GM23338 (cell line): ENCODE results near the gene KIAA2012. TPM values are rescaled to one million over a fixed set of nuclear protein-coding genes. Genes with fewer than 3 reads are reported as not detected.

Experiments used
- ATAC-seq: fragments of 200-7000 bp; cut with Tn5 transposase; 3 replicates; pipeline ENCODE4 v1.9.1; 2020
- DNase-seq: peaks from one replicate; pipeline ENCODE4 v3.0.0-alpha.2; 2015; ENCODE audit warnings: low spot score
- H2AFZ ChIP-seq: fragments of 200-600 bp; sonication (generic); 2 replicates; pipeline ENCODE4 v1.8.0; 2016; ENCODE audit warnings: antibody characterized with exemption, mild to moderate bottlenecking, moderate library complexity
- H3F3A ChIP-seq: fragments of 200-600 bp; sonication (generic); replicated peaks from 2 replicates; pipeline ENCODE4 v1.8.0; 2017; ENCODE audit warnings: antibody characterized with exemption, mixed run types, low read depth
- H3K27ac ChIP-seq: fragments of 200-600 bp; sonication (generic); 2 replicates; pipeline ENCODE4 v1.6.1; 2016; ENCODE audit warnings: low read depth
- H3K27me3 ChIP-seq: fragments of 200-600 bp; sonication (generic); 2 replicates; pipeline ENCODE4 v1.8.0; 2016; ENCODE audit warnings: mild to moderate bottlenecking, mixed run types, moderate library complexity; ENCODE audit not compliant: insufficient read depth
- H3K36me3 ChIP-seq: fragments of 200-600 bp; sonication (generic); 2 replicates; pipeline ENCODE4 v1.8.0; 2016; ENCODE audit warnings: mild to moderate bottlenecking; ENCODE audit not compliant: insufficient read depth
- H3K4me1 ChIP-seq: fragments of 200-600 bp; sonication (generic); 2 replicates; pipeline ENCODE4 v1.8.0; 2016; ENCODE audit warnings: mild to moderate bottlenecking, moderate library complexity; ENCODE audit not compliant: insufficient read depth
- H3K4me2 ChIP-seq: fragments of 200-600 bp; sonication (generic); 2 replicates; pipeline ENCODE4 v1.7.1; 2017; ENCODE audit warnings: mixed run types
- H3K4me3 ChIP-seq: fragments of 200-600 bp; sonication (generic); 2 replicates; pipeline ENCODE4 v1.6.1; 2016; ENCODE audit warnings: mixed run types
- H3K79me2 ChIP-seq: fragments of 200-600 bp; sonication (generic); replicated peaks from 2 replicates; pipeline ENCODE4 v1.8.0; 2017; ENCODE audit warnings: mild to moderate bottlenecking; ENCODE audit not compliant: insufficient read depth
- H3K9me2 ChIP-seq: fragments of 200-600 bp; sonication (generic); 2 replicates; pipeline ENCODE4 v1.8.0; 2017; ENCODE audit not compliant: insufficient read depth
- H4K20me1 ChIP-seq: fragments of 200-600 bp; sonication (generic); replicated peaks from 2 replicates; pipeline ENCODE4 v1.8.0; 2017; ENCODE audit warnings: mild to moderate bottlenecking; ENCODE audit not compliant: insufficient read depth
- H3K27ac Mint-ChIP-seq: 2 replicates; pipeline ENCODE4 v1.8.0; 2020; ENCODE audit warnings: inconsistent platforms, mild to moderate bottlenecking, moderate library complexity, mixed read lengths
- H3K27me3 Mint-ChIP-seq: 3 replicates; pipeline ENCODE4 v1.8.0; 2022; ENCODE audit warnings: low read depth, mild to moderate bottlenecking, moderate library complexity, mixed read lengths, inconsistent platforms; ENCODE audit not compliant: insufficient read depth, poor library complexity
- H3K36me3 Mint-ChIP-seq: 3 replicates; pipeline ENCODE4 v1.8.0; 2021; ENCODE audit warnings: low read depth, mild to moderate bottlenecking, inconsistent platforms, moderate library complexity, mixed read lengths
- H3K4me1 Mint-ChIP-seq: 3 replicates; pipeline ENCODE4 v1.8.0; 2020; ENCODE audit warnings: mild to moderate bottlenecking, inconsistent platforms, mixed read lengths
- H3K4me3 Mint-ChIP-seq: 3 replicates; pipeline ENCODE4 v1.8.0; 2021; ENCODE audit warnings: moderate library complexity, mild to moderate bottlenecking, inconsistent platforms, mixed read lengths
- H3K9me3 Mint-ChIP-seq: 3 replicates; pipeline ENCODE4 v1.8.0; 2020; ENCODE audit warnings: moderate library complexity, mild to moderate bottlenecking, inconsistent platforms, mixed read lengths
- CREB1 ChIP-seq: fragments of 250-450 bp; sonication (Bioruptor Pico); IDR thresholded peaks from 2 replicates; pipeline ENCODE4 v1.5.0; 2020; ENCODE audit warnings: low read depth, mild to moderate bottlenecking, moderate library complexity
- EZH2 ChIP-seq: fragments of 200-600 bp; sonication (generic); IDR thresholded peaks from one replicate; pipeline ENCODE4 v1.8.0; 2017; ENCODE audit warnings: antibody characterized with exemption, mild to moderate bottlenecking, low read depth; ENCODE audit not compliant: unreplicated experiment
- JUNB ChIP-seq: IDR thresholded peaks from one replicate; pipeline ENCODE4 v1.6.1; 2016; ENCODE audit warnings: antibody characterized with exemption; ENCODE audit not compliant: unreplicated experiment
- NANOG ChIP-seq: IDR thresholded peaks from 2 replicates; pipeline ENCODE4 v1.6.1; 2016; ENCODE audit warnings: antibody characterized with exemption, borderline replicate concordance
- POLR2AphosphoS5 ChIP-seq: IDR thresholded peaks from 2 replicates; pipeline ENCODE4 v1.6.1; 2016; ENCODE audit warnings: antibody characterized with exemption, low read depth
- STAT1 ChIP-seq: IDR thresholded peaks from one replicate; pipeline ENCODE4 v1.6.1; 2016; ENCODE audit warnings: antibody characterized with exemption; ENCODE audit not compliant: unreplicated experiment
- ZNF114 ChIP-seq: fragments of 250-450 bp; sonication (Bioruptor Pico); IDR thresholded peaks from 2 replicates; pipeline ENCODE4 v1.5.0; 2020; ENCODE audit warnings: mild to moderate bottlenecking, moderate library complexity
- ZNF331 ChIP-seq: fragments of 250-450 bp; sonication (Bioruptor Pico); IDR thresholded peaks from 2 replicates; pipeline ENCODE4 v1.5.0; 2020; ENCODE audit warnings: low read depth, mild to moderate bottlenecking, moderate library complexity
- polyA plus RNA-seq: library from polyadenylated mRNA; unstranded; fragments of >200 nt; fragmentation: Nextera tagmentation; extraction: Ambion mirVana; gene quantifications from 2 replicates; pipeline ENCODE4 v1.2.1, GENCODE V29; 2016
- total RNA-seq: library from RNA; depleted of rRNA; stranded (reverse); fragments of >200 nt; shearing (Covaris generic); gene quantifications from 2 replicates; pipeline ENCODE4 v1.2.3, GENCODE V29; 2014
- TF ChIP-seq, protein P1 (sequence below), 2 experiments: fragments of 200-600 bp in 1 of 2; sonication (generic) in 1 of 2; conservative IDR thresholded peaks; 2 replicates each; pipeline versions ENCODE4 v1.5.1 to v1.6.1; 2016 to 2017; ENCODE audit warnings: antibody characterized with exemption in 2 of 2, low read depth in 2 of 2, mild to moderate bottlenecking in 2 of 2, moderate library complexity in 1 of 2
- TF ChIP-seq, protein P2 (sequence below): fragments of 250-450 bp; sonication (Bioruptor Pico); IDR thresholded peaks from 2 replicates; pipeline ENCODE4 v1.5.0; 2020; ENCODE audit warnings: mild to moderate bottlenecking, moderate library complexity

Gene KIAA2012
- total and polyA plus RNA-seq, 2 experiments from 2014 or later, result 0.03 to 0.08 TPM

DNA sequence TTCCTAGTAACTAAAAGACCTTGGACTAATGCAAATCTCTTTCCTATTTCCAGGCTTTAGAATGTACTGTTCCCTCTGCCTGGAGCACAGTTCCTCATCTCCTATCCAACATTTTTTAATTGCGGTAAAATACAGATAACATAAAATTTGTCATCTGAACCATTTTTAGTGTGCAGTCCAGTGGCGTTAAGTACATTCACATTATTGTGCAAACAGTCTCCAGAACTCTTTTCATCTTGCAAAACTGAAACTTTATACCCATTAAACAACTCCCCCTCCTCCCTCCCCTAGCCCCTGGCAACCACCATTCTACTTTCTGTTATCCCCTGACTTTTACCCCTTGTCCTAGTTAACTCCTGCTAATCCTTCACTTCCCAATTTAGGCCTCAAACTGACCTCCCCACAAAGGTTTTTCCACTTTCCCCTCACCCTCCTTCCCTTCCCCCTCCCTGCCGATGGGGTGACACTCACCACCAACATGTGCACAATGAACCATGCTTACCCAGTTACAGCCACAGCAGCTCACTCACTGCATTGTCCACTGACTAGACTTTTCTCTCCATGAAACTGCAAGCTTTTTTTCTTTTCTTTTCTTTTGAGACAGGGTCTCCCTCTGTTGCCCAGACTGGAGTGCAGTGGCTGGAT, 54.8 kb downstream of the KIAA2012 start:
- H3K4me3 ChIP-seq, result no peak overlapping the region
- no peaks in the 10 kb centered on the region for H3K9me3 Mint-ChIP-seq
- no peaks in the 10 kb centered on the region; the same call in 1 of the 2 replicates for H3F3A ChIP-seq
- H3K27ac Mint-ChIP-seq, result no peak overlapping the region
- no peak overlapping the region for H3K27ac ChIP-seq
- no peaks in the 10 kb centered on the region for H3K36me3 ChIP-seq
- peaks cover 3% of the 10 kb centered on the region for H3K27me3 Mint-ChIP-seq
- no peaks in the 10 kb centered on the region for H3K9me2 ChIP-seq
- H2AFZ ChIP-seq, result peak overlapping the region; percentile 90; the same call in 1 of the 2 replicates
- no peaks in the 10 kb centered on the region for H3K27me3 ChIP-seq
- no peak overlapping the region for H3K4me3 Mint-ChIP-seq
- H3K4me2 ChIP-seq, result no peak overlapping the region
- H3K4me1 ChIP-seq, result peaks cover 14% of the 10 kb centered on the region
- no peak for ATAC-seq
- TF ChIP-seq, protein P1, sequence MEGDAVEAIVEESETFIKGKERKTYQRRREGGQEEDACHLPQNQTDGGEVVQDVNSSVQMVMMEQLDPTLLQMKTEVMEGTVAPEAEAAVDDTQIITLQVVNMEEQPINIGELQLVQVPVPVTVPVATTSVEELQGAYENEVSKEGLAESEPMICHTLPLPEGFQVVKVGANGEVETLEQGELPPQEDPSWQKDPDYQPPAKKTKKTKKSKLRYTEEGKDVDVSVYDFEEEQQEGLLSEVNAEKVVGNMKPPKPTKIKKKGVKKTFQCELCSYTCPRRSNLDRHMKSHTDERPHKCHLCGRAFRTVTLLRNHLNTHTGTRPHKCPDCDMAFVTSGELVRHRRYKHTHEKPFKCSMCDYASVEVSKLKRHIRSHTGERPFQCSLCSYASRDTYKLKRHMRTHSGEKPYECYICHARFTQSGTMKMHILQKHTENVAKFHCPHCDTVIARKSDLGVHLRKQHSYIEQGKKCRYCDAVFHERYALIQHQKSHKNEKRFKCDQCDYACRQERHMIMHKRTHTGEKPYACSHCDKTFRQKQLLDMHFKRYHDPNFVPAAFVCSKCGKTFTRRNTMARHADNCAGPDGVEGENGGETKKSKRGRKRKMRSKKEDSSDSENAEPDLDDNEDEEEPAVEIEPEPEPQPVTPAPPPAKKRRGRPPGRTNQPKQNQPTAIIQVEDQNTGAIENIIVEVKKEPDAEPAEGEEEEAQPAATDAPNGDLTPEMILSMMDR (conservative IDR thresholded peaks at IDR 0.05; ENCODE audit: low read depth in 2 of 2), result no peak
- TF ChIP-seq STAT1, result no peak
- no peaks in the 10 kb centered on the region for H4K20me1 ChIP-seq
- no peaks in the 10 kb centered on the region for H3K79me2 ChIP-seq
- H3K36me3 Mint-ChIP-seq, result no peaks in the 10 kb centered on the region
- H3K4me1 Mint-ChIP-seq, result peaks cover 14% of the 10 kb centered on the region
- no peak for DNase-seq

DNA sequence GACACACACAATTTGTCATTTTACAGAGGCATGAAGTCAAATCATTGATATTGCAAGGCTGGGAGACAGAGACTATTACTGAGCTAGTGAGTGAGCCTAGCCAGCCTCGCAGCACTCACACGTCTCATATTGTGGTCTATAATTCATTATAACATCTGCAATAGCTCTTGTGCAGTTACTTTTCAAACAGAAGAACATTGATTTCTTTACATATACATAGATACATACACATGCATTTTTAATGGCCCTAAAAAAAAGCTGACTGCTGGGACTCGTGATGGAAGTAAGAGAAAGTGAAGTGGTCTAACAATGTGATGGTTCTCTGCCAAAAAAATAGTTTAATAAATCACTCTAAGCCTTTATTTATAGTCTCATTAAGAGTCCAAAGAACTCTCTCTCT, 56.8 kb downstream of the KIAA2012 start:
- peaks cover 5% of the 10 kb centered on the region; the same call in 2 of the 3 replicates for H3K4me1 Mint-ChIP-seq
- H2AFZ ChIP-seq, result no peak overlapping the region
- TF ChIP-seq EZH2, result no peak
- no peak for TF ChIP-seq ZNF331 (CRISPR knock-in tag)
- no peak for TF ChIP-seq JUNB
- TF ChIP-seq STAT1, result no peak
- TF ChIP-seq ZNF114 (CRISPR knock-in tag), result no peak
- TF ChIP-seq POLR2AphosphoS5, result no peak
- TF ChIP-seq NANOG, result no peak
- TF ChIP-seq, protein P2, sequence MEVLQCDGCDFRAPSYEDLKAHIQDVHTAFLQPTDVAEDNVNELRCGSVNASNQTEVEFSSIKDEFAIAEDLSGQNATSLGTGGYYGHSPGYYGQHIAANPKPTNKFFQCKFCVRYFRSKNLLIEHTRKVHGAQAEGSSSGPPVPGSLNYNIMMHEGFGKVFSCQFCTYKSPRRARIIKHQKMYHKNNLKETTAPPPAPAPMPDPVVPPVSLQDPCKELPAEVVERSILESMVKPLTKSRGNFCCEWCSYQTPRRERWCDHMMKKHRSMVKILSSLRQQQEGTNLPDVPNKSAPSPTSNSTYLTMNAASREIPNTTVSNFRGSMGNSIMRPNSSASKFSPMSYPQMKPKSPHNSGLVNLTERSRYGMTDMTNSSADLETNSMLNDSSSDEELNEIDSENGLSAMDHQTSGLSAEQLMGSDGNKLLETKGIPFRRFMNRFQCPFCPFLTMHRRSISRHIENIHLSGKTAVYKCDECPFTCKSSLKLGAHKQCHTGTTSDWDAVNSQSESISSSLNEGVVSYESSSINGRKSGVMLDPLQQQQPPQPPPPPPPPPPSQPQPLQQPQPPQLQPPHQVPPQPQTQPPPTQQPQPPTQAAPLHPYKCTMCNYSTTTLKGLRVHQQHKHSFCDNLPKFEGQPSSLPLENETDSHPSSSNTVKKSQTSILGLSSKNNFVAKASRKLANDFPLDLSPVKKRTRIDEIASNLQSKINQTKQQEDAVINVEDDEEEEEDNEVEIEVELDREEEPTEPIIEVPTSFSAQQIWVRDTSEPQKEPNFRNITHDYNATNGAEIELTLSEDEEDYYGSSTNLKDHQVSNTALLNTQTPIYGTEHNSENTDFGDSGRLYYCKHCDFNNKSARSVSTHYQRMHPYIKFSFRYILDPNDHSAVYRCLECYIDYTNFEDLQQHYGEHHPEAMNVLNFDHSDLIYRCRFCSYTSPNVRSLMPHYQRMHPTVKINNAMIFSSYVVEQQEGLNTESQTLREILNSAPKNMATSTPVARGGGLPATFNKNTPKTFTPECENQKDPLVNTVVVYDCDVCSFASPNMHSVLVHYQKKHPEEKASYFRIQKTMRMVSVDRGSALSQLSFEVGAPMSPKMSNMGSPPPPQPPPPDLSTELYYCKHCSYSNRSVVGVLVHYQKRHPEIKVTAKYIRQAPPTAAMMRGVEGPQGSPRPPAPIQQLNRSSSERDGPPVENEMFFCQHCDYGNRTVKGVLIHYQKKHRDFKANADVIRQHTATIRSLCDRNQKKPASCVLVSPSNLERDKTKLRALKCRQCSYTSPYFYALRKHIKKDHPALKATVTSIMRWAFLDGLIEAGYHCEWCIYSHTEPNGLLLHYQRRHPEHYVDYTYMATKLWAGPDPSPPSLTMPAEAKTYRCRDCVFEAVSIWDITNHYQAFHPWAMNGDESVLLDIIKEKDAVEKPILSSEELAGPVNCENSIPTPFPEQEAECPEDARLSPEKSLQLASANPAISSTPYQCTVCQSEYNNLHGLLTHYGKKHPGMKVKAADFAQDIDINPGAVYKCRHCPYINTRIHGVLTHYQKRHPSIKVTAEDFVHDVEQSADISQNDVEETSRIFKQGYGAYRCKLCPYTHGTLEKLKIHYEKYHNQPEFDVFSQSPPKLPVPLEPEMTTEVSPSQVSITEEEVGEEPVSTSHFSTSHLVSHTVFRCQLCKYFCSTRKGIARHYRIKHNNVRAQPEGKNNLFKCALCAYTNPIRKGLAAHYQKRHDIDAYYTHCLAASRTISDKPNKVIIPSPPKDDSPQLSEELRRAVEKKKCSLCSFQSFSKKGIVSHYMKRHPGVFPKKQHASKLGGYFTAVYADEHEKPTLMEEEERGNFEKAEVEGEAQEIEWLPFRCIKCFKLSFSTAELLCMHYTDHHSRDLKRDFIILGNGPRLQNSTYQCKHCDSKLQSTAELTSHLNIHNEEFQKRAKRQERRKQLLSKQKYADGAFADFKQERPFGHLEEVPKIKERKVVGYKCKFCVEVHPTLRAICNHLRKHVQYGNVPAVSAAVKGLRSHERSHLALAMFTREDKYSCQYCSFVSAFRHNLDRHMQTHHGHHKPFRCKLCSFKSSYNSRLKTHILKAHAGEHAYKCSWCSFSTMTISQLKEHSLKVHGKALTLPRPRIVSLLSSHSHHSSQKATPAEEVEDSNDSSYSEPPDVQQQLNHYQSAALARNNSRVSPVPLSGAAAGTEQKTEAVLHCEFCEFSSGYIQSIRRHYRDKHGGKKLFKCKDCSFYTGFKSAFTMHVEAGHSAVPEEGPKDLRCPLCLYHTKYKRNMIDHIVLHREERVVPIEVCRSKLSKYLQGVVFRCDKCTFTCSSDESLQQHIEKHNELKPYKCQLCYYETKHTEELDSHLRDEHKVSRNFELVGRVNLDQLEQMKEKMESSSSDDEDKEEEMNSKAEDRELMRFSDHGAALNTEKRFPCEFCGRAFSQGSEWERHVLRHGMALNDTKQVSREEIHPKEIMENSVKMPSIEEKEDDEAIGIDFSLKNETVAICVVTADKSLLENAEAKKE, result no peak
- TF ChIP-seq CREB1, result no peak
- H3K4me2 ChIP-seq, result no peak overlapping the region
- no peaks in the 10 kb centered on the region for H3K9me2 ChIP-seq
- no peaks in the 10 kb centered on the region for H3F3A ChIP-seq
- DNase-seq (no peak), ATAC-seq (no peak)
- no peaks in the 10 kb centered on the region for H3K9me3 Mint-ChIP-seq
- H3K4me1 ChIP-seq, result 0 out of 2 replicates have a peak, but pooled peaks cover 3% of the 10 kb centered on the region
- no peaks in the 10 kb centered on the region for H3K79me2 ChIP-seq
- no peak overlapping the region for H3K4me3 ChIP-seq
- H3K27ac Mint-ChIP-seq, result no peak overlapping the region
- no peak overlapping the region for H3K27ac ChIP-seq
- no peak overlapping the region for H3K4me3 Mint-ChIP-seq
- H4K20me1 ChIP-seq, result no peaks in the 10 kb centered on the region
- no peaks in the 10 kb centered on the region for H3K27me3 Mint-ChIP-seq
- no peaks in the 10 kb centered on the region for H3K36me3 Mint-ChIP-seq
- H3K36me3 ChIP-seq, result no peaks in the 10 kb centered on the region
- no peaks in the 10 kb centered on the region for H3K27me3 ChIP-seq
